PC-3 (cell line): ENCODE results near the gene MSI2.

Experiments used
- CTCF ChIP-seq: fragments of 300-600 bp; sonication (generic); conservative IDR thresholded peaks from 2 replicates; pipeline ENCODE4 v1.5.1; 2017; ENCODE audit warnings: antibody characterized with exemption, low read depth, mild to moderate bottlenecking, low read length
- EZH2phosphoT487 ChIP-seq: fragments of 300-600 bp; sonication (generic); IDR thresholded peaks from 2 replicates; pipeline ENCODE4 v1.6.1; 2018; ENCODE audit warnings: mild to moderate bottlenecking, antibody characterized with exemption, low read length, borderline replicate concordance

- TF ChIP-seq CTCF: no peak
- no peak for TF ChIP-seq EZH2phosphoT487
Observed at GRCh38 chr17:57536789-57537523, 280.6 kb downstream of the MSI2 start.
